Cardiac muscle cell (in vitro differentiated cells and primary cell): ENCODE measurements around the gene KRTAP3-1. TPM values are rescaled to one million over a fixed set of nuclear protein-coding genes. Genes with fewer than 3 reads are reported as not detected.
A peak's percentile ranks its signal among the peaks of the same experiment; 100 is the strongest.

Experiments used
- DNase-seq, 2 donors: peaks; one replicate each; pipeline versions ENCODE4 v3.0.0 to v3.0.0-alpha.2; 2010 to 2017; ENCODE audit warnings: low read depth in 1 of 2, low spot score in 1 of 2
- H3K27ac ChIP-seq: fragments of 200-600 bp; sonication (generic); 2 replicates; pipeline ENCODE4 v1.5.1; 2016
- H3K27me3 ChIP-seq: fragments of 200-600 bp; sonication (generic); 2 replicates; pipeline ENCODE4 v1.6.0; 2016; ENCODE audit warnings: control low read depth
- H3K36me3 ChIP-seq: fragments of 200-600 bp; sonication (generic); 2 replicates; pipeline ENCODE4 v1.5.1; 2016; ENCODE audit warnings: control low read depth
- H3K4me1 ChIP-seq: fragments of 200-600 bp; sonication (generic); 2 replicates; pipeline ENCODE4 v1.8.1; 2017; ENCODE audit warnings: low read depth, mild to moderate bottlenecking, mixed run types
- H3K4me3 ChIP-seq: fragments of 200-600 bp; sonication (generic); 2 replicates; pipeline ENCODE4 v1.5.1; 2016; ENCODE audit warnings: mild to moderate bottlenecking
- H3K9me3 ChIP-seq: fragments of 200-600 bp; sonication (generic); 2 replicates; pipeline ENCODE4 v1.5.1; 2017; ENCODE audit warnings: low read depth, mild to moderate bottlenecking, control low read depth
- polyA plus RNA-seq: library from polyadenylated mRNA; unstranded; fragments of >200 nt; fragmentation: Nextera tagmentation; extraction: Ambion mirVana; gene quantifications from 2 replicates; pipeline ENCODE4 v1.2.1, GENCODE V29; 2016
- total RNA-seq: library from RNA; depleted of rRNA; stranded (reverse); fragments of >200 nt; gene quantifications from 2 replicates; pipeline ENCODE4 v1.2.3, GENCODE V29; 2016
- TF ChIP-seq, protein P1 (sequence below): IDR thresholded peaks from 2 replicates; pipeline ENCODE4 v1.5.1; 2012; ENCODE audit warnings: low read depth, mild to moderate bottlenecking, low read length

Gene KRTAP3-1
- total and polyA plus RNA-seq, 2 experiments from 2014 or later, result not detected

DNA sequence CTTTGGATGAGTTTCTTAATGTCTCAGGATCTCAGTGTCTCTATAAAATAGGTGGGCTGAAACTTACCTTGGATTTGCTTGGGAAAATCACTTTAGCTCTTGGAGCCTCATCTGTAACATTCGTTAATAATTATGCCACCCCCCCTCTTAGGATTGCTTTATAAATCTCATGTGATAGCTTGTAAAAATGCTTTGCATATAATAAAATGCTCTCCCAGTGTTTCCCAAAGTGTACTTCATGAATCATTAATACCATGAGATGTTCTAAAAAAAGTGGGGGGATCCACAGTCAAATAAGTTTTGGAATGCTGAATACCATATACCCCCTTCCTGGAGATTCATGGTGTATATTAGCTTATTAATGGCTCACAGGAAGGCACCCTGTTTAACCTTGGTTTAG, 47.3 kb downstream of the KRTAP3-1 start:
- peaks cover 3% of the 10 kb centered on the region for H3K4me1 ChIP-seq
- no peaks in the 10 kb centered on the region for H3K9me3 ChIP-seq
- H3K4me3 ChIP-seq, result no peak overlapping the region
- no peak for DNase-seq
- H3K36me3 ChIP-seq, result no peaks in the 10 kb centered on the region
- TF ChIP-seq, protein P1, sequence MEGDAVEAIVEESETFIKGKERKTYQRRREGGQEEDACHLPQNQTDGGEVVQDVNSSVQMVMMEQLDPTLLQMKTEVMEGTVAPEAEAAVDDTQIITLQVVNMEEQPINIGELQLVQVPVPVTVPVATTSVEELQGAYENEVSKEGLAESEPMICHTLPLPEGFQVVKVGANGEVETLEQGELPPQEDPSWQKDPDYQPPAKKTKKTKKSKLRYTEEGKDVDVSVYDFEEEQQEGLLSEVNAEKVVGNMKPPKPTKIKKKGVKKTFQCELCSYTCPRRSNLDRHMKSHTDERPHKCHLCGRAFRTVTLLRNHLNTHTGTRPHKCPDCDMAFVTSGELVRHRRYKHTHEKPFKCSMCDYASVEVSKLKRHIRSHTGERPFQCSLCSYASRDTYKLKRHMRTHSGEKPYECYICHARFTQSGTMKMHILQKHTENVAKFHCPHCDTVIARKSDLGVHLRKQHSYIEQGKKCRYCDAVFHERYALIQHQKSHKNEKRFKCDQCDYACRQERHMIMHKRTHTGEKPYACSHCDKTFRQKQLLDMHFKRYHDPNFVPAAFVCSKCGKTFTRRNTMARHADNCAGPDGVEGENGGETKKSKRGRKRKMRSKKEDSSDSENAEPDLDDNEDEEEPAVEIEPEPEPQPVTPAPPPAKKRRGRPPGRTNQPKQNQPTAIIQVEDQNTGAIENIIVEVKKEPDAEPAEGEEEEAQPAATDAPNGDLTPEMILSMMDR, result no peak
- no peaks in the 10 kb centered on the region for H3K27me3 ChIP-seq
- H3K27ac ChIP-seq, result no peak overlapping the region

DNA sequence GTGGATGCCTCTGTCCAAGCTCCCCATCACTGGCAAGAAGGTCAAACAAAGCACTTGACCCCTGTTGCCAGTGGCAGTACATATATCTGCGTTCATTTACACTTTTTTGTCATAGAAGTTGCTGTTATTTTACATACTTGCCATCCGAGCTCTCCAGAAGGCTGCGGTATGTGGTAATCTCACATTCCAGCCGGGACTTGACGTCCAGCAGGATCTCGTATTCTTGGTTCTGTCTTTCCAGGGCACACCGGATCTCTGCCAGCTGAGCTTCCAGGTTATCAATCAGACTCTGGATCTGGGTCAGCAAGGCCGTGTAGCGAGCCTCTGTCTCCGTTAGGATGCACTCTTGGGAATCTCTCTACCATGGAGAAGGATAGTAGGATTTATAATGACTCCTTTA, 48.8 kb downstream of the KRTAP3-1 start:
- no peaks in the 10 kb centered on the region for H3K9me3 ChIP-seq
- H3K4me1 ChIP-seq, result peaks cover 3% of the 10 kb centered on the region
- H3K36me3 ChIP-seq, result no peaks in the 10 kb centered on the region
- no peak overlapping the region for H3K4me3 ChIP-seq
- no peak overlapping the region for H3K27ac ChIP-seq
- TF ChIP-seq, protein P1, result no peak
- peak in 1 of 2 donors; percentile 56 for DNase-seq
- H3K27me3 ChIP-seq, result no peaks in the 10 kb centered on the region

Other genes starting within 250 kb of the KRTAP3-1 start
Only the 30 nearest of the 37 such genes appear.
- gene KRT28, start 209.2 kb downstream of the KRTAP3-1 start, total RNA-seq, result not detected in 2 replicates
- gene KRT28, start 209.2 kb downstream of the KRTAP3-1 start, polyA plus RNA-seq, result not detected in 2 replicates
- 30.1 and 77.2 TPM in 2 replicates for gene KRT10, start 186.5 kb downstream of the KRTAP3-1 start, total RNA-seq
- 91.0 and 131 TPM in 2 replicates for gene KRT10, start 186.5 kb downstream of the KRTAP3-1 start, polyA plus RNA-seq
- not detected in 2 replicates for gene KRT12, start 141.9 kb downstream of the KRTAP3-1 start, total RNA-seq
- gene KRT12, start 141.9 kb downstream of the KRTAP3-1 start, polyA plus RNA-seq, result not detected in 2 replicates
- gene KRT20, start 123.9 kb downstream of the KRTAP3-1 start, total RNA-seq, result not detected in 2 replicates
- gene KRT20, start 123.9 kb downstream of the KRTAP3-1 start, polyA plus RNA-seq, result not detected in 2 replicates
- gene KRT23, start 71.5 kb downstream of the KRTAP3-1 start, total RNA-seq, result not detected in 2 replicates
- not detected in 2 replicates for gene KRT23, start 71.5 kb downstream of the KRTAP3-1 start, polyA plus RNA-seq
- not detected in 2 replicates for gene KRT39, start 42.2 kb downstream of the KRTAP3-1 start, total RNA-seq
- not detected in 2 replicates for gene KRT39, start 42.2 kb downstream of the KRTAP3-1 start, polyA plus RNA-seq
- not detected in 2 replicates for gene KRT40, start 24.8 kb downstream of the KRTAP3-1 start, total RNA-seq
- not detected in 2 replicates for gene KRT40, start 24.8 kb downstream of the KRTAP3-1 start, polyA plus RNA-seq
- gene KRTAP3-3, start 15.0 kb downstream of the KRTAP3-1 start, total RNA-seq, result not detected in 2 replicates
- gene KRTAP3-3, start 15.0 kb downstream of the KRTAP3-1 start, polyA plus RNA-seq, result not detected in 2 replicates
- not detected in 2 replicates for gene KRTAP3-2, start 9.2 kb downstream of the KRTAP3-1 start, total RNA-seq
- gene KRTAP3-2, start 9.2 kb downstream of the KRTAP3-1 start, polyA plus RNA-seq, result not detected in 2 replicates
- gene KRTAP1-5, start 18.1 kb upstream of the KRTAP3-1 start, total RNA-seq, result not detected in 2 replicates
- gene KRTAP1-5, start 18.1 kb upstream of the KRTAP3-1 start, polyA plus RNA-seq, result not detected in 2 replicates
- gene KRTAP1-4, start 21.1 kb upstream of the KRTAP3-1 start, total RNA-seq, result not detected in 2 replicates
- not detected in 2 replicates for gene KRTAP1-4, start 21.1 kb upstream of the KRTAP3-1 start, polyA plus RNA-seq
- not detected in 2 replicates for gene KRTAP1-3, start 25.7 kb upstream of the KRTAP3-1 start, total RNA-seq
- not detected in 2 replicates for gene KRTAP1-3, start 25.7 kb upstream of the KRTAP3-1 start, polyA plus RNA-seq
- not detected in 2 replicates for gene KRTAP1-1, start 32.3 kb upstream of the KRTAP3-1 start, total RNA-seq
- gene KRTAP1-1, start 32.3 kb upstream of the KRTAP3-1 start, polyA plus RNA-seq, result not detected in 2 replicates
- gene KRTAP2-1, start 38.2 kb upstream of the KRTAP3-1 start, total RNA-seq, result not detected in 2 replicates
- gene KRTAP2-1, start 38.2 kb upstream of the KRTAP3-1 start, polyA plus RNA-seq, result not detected in 2 replicates
- not detected in 2 replicates for gene KRTAP2-2, start 46.1 kb upstream of the KRTAP3-1 start, total RNA-seq
- gene KRTAP2-2, start 46.1 kb upstream of the KRTAP3-1 start, polyA plus RNA-seq, result not detected in 2 replicates
- not detected in 2 replicates for gene KRTAP2-3, start 51.0 kb upstream of the KRTAP3-1 start, total RNA-seq
- not detected in 2 replicates for gene KRTAP2-3, start 51.0 kb upstream of the KRTAP3-1 start, polyA plus RNA-seq
- gene KRTAP2-4, start 56.8 kb upstream of the KRTAP3-1 start, total RNA-seq, result not detected in 2 replicates
- not detected in 2 replicates for gene KRTAP2-4, start 56.8 kb upstream of the KRTAP3-1 start, polyA plus RNA-seq
- gene KRTAP4-7, start 75.0 kb upstream of the KRTAP3-1 start, total RNA-seq, result not detected in 2 replicates
- not detected in 2 replicates for gene KRTAP4-7, start 75.0 kb upstream of the KRTAP3-1 start, polyA plus RNA-seq
- gene KRTAP4-8, start 89.0 kb upstream of the KRTAP3-1 start, total RNA-seq, result not detected in 2 replicates
- gene KRTAP4-8, start 89.0 kb upstream of the KRTAP3-1 start, polyA plus RNA-seq, result not detected in 2 replicates
- gene KRTAP4-16, start 93.1 kb upstream of the KRTAP3-1 start, total RNA-seq, result not detected in 2 replicates
- gene KRTAP4-16, start 93.1 kb upstream of the KRTAP3-1 start, polyA plus RNA-seq, result not detected in 2 replicates
- not detected in 2 replicates for gene KRTAP4-9, start 96.3 kb upstream of the KRTAP3-1 start, total RNA-seq
- not detected in 2 replicates for gene KRTAP4-9, start 96.3 kb upstream of the KRTAP3-1 start, polyA plus RNA-seq
- gene KRTAP4-11, start 109.2 kb upstream of the KRTAP3-1 start, total RNA-seq, result not detected in 2 replicates
- gene KRTAP4-11, start 109.2 kb upstream of the KRTAP3-1 start, polyA plus RNA-seq, result not detected in 2 replicates
- gene KRTAP4-12, start 115.1 kb upstream of the KRTAP3-1 start, total RNA-seq, result not detected in 2 replicates
- not detected in 2 replicates for gene KRTAP4-12, start 115.1 kb upstream of the KRTAP3-1 start, polyA plus RNA-seq
- not detected in 2 replicates for gene KRTAP4-6, start 131.4 kb upstream of the KRTAP3-1 start, total RNA-seq
- not detected in 2 replicates for gene KRTAP4-6, start 131.4 kb upstream of the KRTAP3-1 start, polyA plus RNA-seq
- not detected in 2 replicates for gene KRTAP4-5, start 140.7 kb upstream of the KRTAP3-1 start, total RNA-seq
- not detected in 2 replicates for gene KRTAP4-5, start 140.7 kb upstream of the KRTAP3-1 start, polyA plus RNA-seq
- not detected in 2 replicates for gene KRTAP4-4, start 151.6 kb upstream of the KRTAP3-1 start, total RNA-seq
- not detected in 2 replicates for gene KRTAP4-4, start 151.6 kb upstream of the KRTAP3-1 start, polyA plus RNA-seq
- not detected in 2 replicates for gene KRTAP4-3, start 159.1 kb upstream of the KRTAP3-1 start, total RNA-seq
- not detected in 2 replicates for gene KRTAP4-3, start 159.1 kb upstream of the KRTAP3-1 start, polyA plus RNA-seq
- not detected in 2 replicates for gene KRTAP4-2, start 169.1 kb upstream of the KRTAP3-1 start, total RNA-seq
- gene KRTAP4-2, start 169.1 kb upstream of the KRTAP3-1 start, polyA plus RNA-seq, result not detected in 2 replicates
- not detected in 2 replicates for gene KRTAP4-1, start 175.8 kb upstream of the KRTAP3-1 start, total RNA-seq
- not detected in 2 replicates for gene KRTAP4-1, start 175.8 kb upstream of the KRTAP3-1 start, polyA plus RNA-seq
- not detected in 2 replicates for gene KRTAP9-1, start 180.8 kb upstream of the KRTAP3-1 start, total RNA-seq
- gene KRTAP9-1, start 180.8 kb upstream of the KRTAP3-1 start, polyA plus RNA-seq, result not detected in 2 replicates